ENCODE measurements around the gene FGD2.

The FGD2 gene

DNA sequence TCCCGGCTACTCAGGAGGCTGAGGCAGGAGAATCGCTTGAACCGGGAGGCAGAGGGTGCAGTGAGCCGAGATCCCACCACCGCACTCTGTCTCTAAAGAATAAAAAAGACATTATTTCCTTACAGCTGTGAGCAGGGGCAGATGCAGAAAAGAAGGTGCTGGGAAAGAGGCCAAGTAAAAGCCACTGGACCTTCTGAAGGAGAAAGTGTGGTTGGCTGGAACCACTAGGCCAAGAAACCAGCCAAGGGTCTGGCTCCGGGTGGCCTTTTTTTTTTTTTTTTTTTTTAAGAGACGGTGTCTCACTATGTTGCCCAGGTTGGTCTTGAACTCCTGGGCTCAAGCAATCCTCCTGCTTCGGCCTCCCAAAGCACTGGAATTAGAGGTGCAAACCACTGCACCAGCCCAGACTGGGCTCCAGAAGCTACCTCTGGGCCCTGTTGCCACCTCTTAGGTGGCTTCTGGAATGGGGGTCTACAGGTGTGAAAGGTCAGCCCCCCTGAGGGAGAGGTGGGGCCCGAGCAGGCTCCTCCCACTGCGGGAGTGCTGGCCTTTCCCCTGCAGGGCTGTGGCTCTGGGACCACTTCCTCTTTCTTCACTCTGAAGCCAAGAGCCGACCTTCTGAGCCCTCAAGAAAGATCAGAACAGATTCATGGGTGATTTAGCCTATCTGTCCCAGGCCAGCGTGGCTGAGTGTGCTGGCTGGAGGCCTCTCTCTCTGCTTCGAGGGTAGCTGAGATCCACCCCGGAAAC, at the start of gene FGD2:
TSS of gene FGD2 (plus strand) at position 595 of the 750 bp plus-strand sequence. CDS start 163 bp downstream, outside the sequence.
- no peak for DNase-seq (ENCODE audit: low spot score)

DNA sequence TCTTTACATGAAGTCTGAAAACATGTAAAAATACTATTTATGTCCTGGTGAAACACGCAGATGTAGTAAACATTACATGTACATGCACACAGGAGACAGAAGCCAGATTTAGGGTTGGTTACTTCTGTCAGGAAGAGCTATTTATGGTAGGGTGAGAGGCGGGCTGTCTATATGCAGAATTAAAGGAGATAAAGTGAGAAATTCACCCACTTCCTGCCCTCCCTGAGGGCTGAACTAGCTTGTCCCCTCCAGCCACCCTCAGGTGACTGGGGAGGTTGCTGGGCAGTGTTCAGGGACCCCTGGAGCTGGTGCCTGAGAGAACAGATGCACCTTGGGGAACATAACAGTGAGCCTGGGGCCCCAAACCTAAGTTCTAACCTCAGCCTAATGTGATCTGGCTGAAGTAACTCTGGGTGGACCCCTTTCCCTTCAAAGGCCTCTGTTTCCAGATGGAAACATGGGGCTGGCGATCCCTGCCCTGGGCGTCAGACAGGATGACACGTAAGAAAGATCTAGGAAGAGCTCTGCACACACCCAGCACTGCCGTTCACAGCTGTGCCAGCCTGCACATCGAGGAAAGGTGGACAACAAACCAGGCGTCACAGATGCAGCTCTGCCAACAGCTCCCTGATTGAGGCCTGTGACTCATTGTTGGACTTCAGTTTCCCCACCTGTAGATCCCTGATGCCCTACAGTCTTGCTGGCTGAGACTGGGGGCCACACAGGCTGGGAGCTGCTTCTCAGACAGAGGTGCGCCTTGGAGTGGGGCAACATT, 49.6 kb upstream of the FGD2 start:
- DNase-seq (ENCODE audit: low spot score) = no peak

DNA sequence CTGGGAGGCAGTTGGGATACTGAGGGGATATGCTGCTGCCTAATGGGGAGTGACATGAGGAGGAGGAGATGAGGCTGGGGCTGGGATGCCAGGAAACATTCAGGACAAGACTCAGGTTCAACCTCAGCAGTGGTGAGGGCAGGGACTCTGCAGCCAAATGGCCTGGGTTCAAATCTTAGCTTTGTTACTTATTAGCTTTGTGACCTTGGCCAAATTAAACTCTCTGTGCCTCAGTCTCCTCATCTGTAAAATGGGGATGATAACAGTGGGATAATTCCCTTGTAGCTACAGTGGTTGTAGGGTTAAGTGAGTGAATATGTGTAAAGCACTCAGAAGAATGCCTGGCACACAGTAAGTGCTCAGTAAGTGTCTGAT, 49.0 kb upstream of the FGD2 start:
- DNase-seq (ENCODE audit: low spot score) = no peak

DNA sequence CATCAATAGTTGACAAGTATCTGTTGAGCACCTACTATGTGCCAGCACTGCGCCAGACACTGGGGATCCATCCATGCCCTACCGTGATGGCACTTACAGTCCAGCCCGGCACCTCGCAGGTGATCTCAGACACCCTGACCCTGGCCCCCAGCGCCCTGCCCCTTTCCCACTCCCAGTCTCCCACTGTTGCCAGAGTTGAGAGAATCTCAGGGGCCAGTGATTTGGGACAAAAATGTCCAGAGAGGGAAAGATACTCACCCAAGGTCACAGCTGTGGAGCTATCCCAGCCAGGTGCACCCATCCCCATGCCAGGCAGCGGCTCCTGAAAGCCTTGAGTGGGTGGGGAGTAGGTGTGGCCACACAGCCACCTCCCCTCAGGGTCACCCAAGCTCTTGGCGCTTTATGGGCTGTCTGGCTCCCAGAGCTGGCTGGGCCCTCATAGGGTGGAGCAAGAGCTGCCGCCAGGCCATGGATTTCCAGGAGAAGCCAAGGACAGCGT, 47.6 kb upstream of the FGD2 start:
- DNase-seq (ENCODE audit: low spot score) = no peak

- no peak for DNase-seq (ENCODE audit: low spot score)
These were observed 46.5 kb upstream of the FGD2 start for GRCh38 chr6:36958775-36959554.

DNA sequence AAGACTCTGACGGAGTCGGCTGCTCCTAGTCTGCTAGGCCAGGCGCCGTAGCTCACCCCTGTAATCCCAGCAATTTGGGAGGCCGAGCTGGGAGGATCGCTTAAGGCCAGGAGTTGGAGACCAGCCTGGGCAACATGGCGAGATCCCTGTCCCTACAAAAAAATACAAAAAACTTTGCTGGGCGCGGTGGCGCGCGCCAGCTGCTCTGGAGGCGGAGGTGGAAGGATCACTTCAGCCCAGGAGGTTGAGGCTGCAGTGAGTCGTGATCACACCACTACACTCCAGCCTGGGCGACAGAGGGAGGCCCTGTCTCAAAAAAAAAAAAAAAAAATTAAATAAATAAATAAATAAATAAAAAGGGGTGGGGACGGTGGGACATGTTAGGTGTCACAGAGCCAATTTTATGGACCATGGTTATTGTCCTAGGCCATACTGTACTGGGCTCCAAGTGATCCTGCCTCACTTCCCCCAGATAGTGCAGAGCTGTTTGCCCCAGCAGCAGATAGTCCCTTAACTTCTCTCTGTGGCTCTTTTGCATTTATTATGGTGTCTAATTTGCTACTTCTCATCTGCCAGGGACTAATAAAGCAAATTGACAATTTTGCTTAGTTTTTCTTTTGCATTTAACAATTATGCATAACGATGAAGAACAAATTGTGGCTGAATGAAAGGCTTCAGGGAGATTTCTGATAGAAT, 45.8 kb upstream of the FGD2 start:
- no peak for DNase-seq (ENCODE audit: low spot score)

DNA sequence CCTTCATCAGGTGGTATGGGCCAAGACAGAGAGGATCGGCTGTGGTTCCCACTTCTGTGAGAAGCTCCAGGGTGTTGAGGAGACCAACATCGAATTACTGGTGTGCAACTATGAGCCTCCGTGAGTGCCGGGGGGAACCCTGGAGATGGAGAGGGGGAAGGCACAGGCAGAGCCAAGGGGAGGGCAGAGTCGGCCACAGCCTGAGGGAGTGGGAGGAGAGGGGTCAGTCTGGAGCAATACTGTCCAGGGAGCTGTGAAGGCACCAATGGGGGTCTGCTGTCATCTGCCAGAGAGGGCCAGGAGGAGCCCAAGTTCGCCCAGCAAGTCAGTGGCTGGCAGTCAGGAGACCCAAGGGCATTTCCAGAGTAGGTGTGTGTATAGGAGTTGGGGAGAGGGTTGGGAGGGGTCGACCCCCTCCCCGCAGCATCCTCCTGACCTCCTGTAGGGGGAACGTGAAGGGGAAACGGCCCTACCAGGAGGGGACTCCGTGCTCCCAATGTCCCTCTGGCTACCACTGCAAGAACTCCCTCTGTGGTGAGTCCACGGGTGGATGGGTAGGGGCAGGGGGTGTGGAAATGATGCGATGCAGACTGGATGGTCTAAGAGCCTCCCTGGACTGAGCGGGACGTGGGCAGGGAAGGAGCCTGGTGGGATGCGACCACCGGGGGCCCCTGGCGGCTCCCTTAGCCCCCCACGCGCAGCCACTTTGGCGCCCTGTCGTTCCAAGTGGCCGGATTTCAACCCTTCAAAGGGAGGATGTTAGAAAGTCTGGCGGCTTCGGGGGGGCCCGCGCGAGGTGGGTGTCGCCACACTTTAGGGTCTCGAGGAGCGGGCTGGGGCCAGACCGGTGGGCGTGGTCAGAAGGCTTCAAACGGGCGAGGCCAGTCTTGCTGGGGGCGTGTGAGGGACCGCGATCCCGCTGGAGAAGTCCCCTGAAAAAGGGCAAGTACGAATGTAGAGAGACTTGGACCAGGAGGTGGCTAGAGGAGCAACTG, 43.7 kb upstream of the FGD2 start:
- DNase-seq (ENCODE audit: low spot score) = no peak

DNA sequence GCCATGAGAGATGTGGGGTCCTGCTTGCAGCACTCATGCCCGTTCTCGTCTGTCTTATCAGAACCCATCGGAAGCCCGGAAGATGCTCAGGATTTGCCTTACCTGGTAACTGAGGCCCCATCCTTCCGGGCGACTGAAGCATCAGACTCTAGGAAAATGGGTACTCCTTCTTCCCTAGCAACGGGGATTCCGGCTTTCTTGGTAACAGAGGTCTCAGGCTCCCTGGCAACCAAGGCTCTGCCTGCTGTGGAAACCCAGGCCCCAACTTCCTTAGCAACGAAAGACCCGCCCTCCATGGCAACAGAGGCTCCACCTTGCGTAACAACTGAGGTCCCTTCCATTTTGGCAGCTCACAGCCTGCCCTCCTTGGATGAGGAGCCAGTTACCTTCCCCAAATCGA, 42.6 kb upstream of the FGD2 start:
- peak; percentile 87 for DNase-seq (ENCODE audit: low spot score)

DNA sequence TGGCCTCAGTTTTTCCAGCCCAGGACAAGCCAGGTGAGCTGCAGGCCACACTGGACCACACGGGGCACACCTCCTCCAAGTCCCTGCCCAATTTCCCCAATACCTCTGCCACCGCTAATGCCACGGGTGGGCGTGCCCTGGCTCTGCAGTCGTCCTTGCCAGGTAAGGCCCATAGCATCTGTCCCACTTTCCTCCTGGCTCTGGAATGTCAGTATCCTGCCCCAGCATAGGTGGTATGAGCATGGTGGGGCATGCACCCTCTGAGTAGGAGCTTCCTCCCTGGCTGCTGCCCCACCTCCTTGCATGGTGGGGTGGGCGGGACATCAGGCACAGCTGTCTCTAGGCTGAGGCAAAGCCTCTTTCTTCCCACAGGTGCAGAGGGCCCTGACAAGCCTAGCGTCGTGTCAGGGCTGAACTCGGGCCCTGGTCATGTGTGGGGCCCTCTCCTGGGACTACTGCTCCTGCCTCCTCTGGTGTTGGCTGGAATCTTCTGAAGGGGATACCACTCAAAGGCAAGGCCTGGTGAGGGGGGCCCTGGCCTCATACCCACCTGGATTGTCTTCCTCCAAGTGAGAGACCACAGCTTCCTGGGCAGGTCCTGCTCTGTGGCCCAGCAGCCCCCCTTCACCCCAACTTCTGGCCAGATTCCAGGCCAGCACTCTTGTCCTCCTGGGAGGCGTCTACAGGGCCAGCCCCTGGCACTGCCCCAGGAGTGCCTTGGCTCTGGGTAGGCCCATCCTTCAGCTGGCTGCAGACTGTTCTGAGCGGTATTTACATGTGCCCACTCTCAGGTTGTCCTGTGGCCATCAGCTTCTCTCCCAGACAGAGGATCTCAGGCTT, 41.8 kb upstream of the FGD2 start:
- peak; percentile 28 for DNase-seq (ENCODE audit: low spot score)

- DNase-seq (ENCODE audit: low spot score) = no peak
These were observed 41.1 kb upstream of the FGD2 start for GRCh38 chr6:36964349-36964748.

DNA sequence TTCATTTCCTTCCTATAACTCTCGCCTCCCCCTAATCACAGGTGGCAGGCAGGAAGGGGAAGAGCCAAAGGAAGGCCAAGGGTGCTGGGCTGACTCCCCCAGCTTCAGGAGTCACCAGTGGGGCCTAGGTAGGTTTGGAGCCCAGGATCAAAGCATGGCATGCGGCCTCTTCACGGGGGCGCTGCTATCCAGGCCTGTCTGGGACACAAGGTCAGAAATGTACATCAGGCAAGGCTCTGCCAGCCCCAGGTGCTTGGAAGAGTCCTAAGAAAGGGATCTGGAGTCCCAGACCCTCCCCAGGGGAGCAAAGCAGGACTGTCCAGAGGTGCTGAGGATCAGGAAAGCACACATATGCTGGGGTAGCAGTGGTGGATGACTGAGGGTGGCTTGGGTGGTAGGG, 40.5 kb upstream of the FGD2 start:
- DNase-seq (ENCODE audit: low spot score) = no peak

DNA sequence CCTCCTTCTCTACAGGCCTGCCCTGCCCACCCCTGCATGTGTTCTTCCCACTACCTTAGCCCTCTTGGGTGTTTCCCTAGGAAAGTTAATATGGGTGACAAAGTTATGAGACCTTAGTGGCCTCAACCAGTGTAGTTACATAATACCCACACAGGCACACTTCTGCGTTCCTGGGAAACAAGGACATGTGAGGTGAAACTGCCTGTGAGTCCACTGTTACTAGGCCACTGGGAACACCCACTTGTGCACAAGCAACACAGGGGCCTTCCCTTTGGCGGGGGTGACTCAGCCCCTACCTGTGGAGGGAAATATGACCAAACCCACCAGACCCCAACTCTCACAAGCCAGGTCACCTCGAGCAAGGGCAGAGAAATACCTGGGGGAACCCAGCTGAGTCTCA, 38.2 kb upstream of the FGD2 start:
- DNase-seq (ENCODE audit: low spot score) = no peak

GRCh38 chr6:36967757-36968156, 37.7 kb upstream of the FGD2 start:
- no peak for DNase-seq (ENCODE audit: low spot score)

DNA sequence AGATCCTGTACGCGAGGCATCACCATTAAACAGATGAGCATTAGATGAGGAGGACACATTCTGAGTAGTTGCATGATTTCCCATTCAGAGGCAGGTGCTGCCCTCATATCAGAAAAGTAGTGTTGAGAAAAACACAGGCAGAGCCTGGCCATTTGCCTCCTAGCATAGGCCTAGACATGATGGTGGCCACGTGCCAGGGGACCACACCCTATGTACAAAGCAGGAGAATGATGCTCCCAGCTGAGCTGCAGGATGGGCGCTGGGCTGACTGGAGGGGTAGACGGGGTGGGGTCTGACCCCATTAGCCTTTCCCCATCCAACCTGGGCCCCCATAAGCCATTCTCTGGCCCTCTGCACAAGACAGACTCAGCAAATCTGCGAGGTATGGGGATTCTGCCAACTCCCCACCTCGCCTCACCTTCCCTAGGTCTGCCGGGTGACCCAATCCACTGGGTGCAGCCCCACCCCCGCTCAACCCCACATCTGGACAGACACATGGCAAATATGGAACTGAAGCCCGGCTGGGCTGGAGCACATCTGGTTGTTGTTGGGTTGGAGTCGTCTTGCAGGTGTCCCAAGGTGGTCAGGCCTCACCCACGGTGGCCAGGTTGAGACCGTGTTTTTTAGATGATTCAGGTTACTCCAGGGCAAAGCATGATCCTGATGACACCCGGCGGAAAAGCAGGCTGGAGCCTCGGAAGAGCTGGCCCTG, 37.0 kb upstream of the FGD2 start:
- no peak for DNase-seq (ENCODE audit: low spot score)

DNA sequence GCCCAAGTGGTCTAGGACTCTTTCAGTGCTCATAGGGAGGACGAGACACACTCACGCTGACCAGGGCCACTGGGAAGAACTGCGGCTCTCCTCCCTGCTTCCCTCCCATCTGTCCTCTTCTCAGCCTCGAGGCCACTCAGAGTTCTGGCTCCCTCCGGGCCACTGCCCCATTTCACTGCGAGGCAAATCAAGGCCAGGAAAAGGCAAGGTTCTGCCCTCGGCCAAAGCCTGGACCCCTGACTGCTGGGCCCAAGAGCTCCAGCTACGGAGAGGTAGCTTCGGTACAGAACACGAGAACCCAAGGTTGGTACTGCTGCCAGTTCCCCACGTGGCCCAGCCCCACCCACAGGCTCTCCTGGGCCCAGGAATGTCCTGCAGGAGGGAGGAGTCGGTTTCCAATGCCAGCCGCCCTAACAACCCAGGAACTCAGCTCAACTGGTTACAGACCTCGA, 36.2 kb upstream of the FGD2 start:
- DNase-seq (ENCODE audit: low spot score) = no peak

GRCh38 chr6:36969988-36970891, 35.2 kb upstream of the FGD2 start:
- no peak for DNase-seq (ENCODE audit: low spot score)

GRCh38 chr6:36970892-36971842, 34.3 kb upstream of the FGD2 start:
- no peak for DNase-seq (ENCODE audit: low spot score)

Data from CD4-positive, alpha-beta T cell treated with Interleukin-6 at 100 ng/mL for 8 hours (primary cell).